Neutrophil (primary cell): ENCODE measurements around the gene FXYD4.

Source experiments
- H3K27ac ChIP-seq: fragments of 200-600 bp; sonication (generic); 2 replicates; pipeline ENCODE4 v1.5.1; 2016; ENCODE audit warnings: mild to moderate bottlenecking, moderate library complexity
- H3K27me3 ChIP-seq: fragments of 200-600 bp; sonication (generic); 2 replicates; pipeline ENCODE4 v1.6.0; 2016; ENCODE audit warnings: mild to moderate bottlenecking
- H3K36me3 ChIP-seq: fragments of 200-600 bp; sonication (generic); 2 replicates; pipeline ENCODE4 v1.5.1; 2017
- H3K4me1 ChIP-seq, 2 experiments: fragments of 200-600 bp in 1 of 2; sonication (generic) in 1 of 2; 1 replicate in 1 of 2; 2 replicates in 1 of 2; pipeline versions ENCODE4 v1.5.1 to v1.6.1; 2013 to 2016; ENCODE audit warnings: low read depth in 1 of 2, low read length in 1 of 2, mild to moderate bottlenecking in 1 of 2, moderate library complexity in 1 of 2; ENCODE audit not compliant: control insufficient read depth in 1 of 2, insufficient read depth in 1 of 2
- H3K4me3 ChIP-seq, 2 experiments: fragments of 200-600 bp in 1 of 2; sonication (generic) in 1 of 2; 1 replicate in 1 of 2; 2 replicates in 1 of 2; pipeline ENCODE4 v1.5.1; 2013 to 2016; ENCODE audit warnings: low read depth in 1 of 2, low read length in 1 of 2, mild to moderate bottlenecking in 1 of 2, moderate library complexity in 1 of 2
- H3K9me3 ChIP-seq: fragments of 200-600 bp; sonication (generic); 2 replicates; pipeline ENCODE4 v1.5.1; 2016
- TF ChIP-seq, protein P1 (sequence below): fragments of 200-600 bp; sonication (generic); IDR thresholded peaks from 2 replicates; pipeline ENCODE4 v1.5.1; 2016; ENCODE audit warnings: antibody characterized with exemption

The FXYD4 gene

DNA sequence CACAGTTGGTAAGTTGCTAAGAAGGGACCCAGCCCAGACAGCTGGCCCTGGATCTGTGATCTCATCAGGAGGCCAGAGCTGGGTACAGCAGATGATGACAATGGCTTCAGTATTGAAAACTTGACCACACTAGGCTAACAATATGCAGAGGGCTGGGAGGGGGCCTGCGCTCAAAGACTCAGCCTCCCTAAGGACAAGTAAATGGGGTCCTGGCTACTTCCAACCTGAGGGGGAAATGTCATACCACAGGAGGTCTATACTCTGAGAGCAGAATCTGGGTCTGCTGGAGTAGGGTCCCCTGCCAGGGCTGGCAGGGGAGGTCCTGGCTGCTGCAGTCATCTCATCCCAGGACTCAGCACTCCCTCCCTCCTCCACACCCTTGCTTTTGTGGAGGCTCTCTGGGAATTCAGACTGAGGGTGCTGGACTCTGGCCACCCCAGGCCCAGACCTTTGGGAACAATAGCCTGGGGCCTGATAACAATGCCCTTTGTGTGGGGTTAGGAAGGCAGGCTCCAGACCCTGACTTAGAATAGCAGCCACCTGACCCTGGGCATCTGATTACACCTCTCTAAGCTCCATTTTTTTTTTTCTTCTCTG lies 1.4 kb downstream of the FXYD4 start:
- Histone ChIP-seq H3K27me3 (no peaks in the 10 kb centered on the region), H3K27ac (no peak overlapping the region), H3K36me3 (no peaks in the 10 kb centered on the region), H3K4me3 (no peak overlapping the region), H3K9me3 (no peaks in the 10 kb centered on the region), H3K4me1 (no peaks in the 10 kb centered on the region)
- TF ChIP-seq, protein P1, sequence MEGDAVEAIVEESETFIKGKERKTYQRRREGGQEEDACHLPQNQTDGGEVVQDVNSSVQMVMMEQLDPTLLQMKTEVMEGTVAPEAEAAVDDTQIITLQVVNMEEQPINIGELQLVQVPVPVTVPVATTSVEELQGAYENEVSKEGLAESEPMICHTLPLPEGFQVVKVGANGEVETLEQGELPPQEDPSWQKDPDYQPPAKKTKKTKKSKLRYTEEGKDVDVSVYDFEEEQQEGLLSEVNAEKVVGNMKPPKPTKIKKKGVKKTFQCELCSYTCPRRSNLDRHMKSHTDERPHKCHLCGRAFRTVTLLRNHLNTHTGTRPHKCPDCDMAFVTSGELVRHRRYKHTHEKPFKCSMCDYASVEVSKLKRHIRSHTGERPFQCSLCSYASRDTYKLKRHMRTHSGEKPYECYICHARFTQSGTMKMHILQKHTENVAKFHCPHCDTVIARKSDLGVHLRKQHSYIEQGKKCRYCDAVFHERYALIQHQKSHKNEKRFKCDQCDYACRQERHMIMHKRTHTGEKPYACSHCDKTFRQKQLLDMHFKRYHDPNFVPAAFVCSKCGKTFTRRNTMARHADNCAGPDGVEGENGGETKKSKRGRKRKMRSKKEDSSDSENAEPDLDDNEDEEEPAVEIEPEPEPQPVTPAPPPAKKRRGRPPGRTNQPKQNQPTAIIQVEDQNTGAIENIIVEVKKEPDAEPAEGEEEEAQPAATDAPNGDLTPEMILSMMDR, result no peak

- H3K9me3 ChIP-seq, result no peaks in the 10 kb centered on the region
- H3K4me1 ChIP-seq, result no peaks in the 10 kb centered on the region
- TF ChIP-seq, protein P1, result no peak
- H3K27ac ChIP-seq, result no peak overlapping the region
- no peaks in the 10 kb centered on the region for H3K36me3 ChIP-seq
- no peaks in the 10 kb centered on the region for H3K27me3 ChIP-seq
- no peak overlapping the region for H3K4me3 ChIP-seq
Observed at GRCh38 chr10:43373461-43373860, 2.0 kb downstream of the FXYD4 start.

DNA sequence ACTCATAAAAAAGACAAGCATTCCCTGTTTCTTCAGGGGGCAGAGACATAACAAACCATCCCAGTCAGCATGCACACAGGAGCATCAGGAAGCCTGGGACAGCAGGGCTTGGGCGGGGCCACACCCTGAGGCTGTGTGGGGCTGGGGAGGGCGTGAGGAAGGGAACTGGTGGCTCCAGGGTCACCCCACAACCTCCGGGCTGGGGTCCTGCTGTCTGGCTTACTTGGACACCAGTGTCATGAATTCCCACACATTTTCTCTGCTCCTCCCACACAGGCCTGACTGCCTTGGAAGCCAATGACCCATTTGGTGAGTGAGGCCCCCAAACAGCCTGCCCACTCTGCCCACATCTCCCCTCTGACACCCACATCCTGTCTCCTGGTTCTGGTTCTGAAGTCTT lies 2.8 kb downstream of the FXYD4 start:
- TF ChIP-seq, protein P1, result no peak
- Histone ChIP-seq H3K27me3 (no peaks in the 10 kb centered on the region), H3K9me3 (no peaks in the 10 kb centered on the region), H3K4me3 (no peak overlapping the region), H3K27ac (no peak overlapping the region), H3K36me3 (no peaks in the 10 kb centered on the region), H3K4me1 (no peaks in the 10 kb centered on the region)

GRCh38 chr10:43375401-43376020 lies 4.1 kb downstream of the FXYD4 start:
- H3K4me1 ChIP-seq, result no peaks in the 10 kb centered on the region
- H3K9me3 ChIP-seq, result no peaks in the 10 kb centered on the region
- no peaks in the 10 kb centered on the region for H3K36me3 ChIP-seq
- TF ChIP-seq, protein P1, result no peak
- no peaks in the 10 kb centered on the region for H3K27me3 ChIP-seq
- no peak overlapping the region for H3K4me3 ChIP-seq
- H3K27ac ChIP-seq, result no peak overlapping the region

- TF ChIP-seq, protein P1, result no peak
- Histone ChIP-seq H3K27ac (no peak overlapping the region), H3K27me3 (no peaks in the 10 kb centered on the region), H3K36me3 (no peaks in the 10 kb centered on the region), H3K4me3 (no peak overlapping the region), H3K9me3 (no peaks in the 10 kb centered on the region), H3K4me1 (no peaks in the 10 kb centered on the region)
Observed at GRCh38 chr10:43376046-43376635, 4.7 kb downstream of the FXYD4 start.
